ENCODE results near the gene TAB2.

GRCh38 chr6:149384464-149384863 lies 67.0 kb downstream of the TAB2 start:
- no peak for TF ChIP-seq CTCF (IDR thresholded peaks at IDR 0.05)
- no peak for TF ChIP-seq POLR2AphosphoS5 (IDR thresholded peaks at IDR 0.05)
